K562 (cell line): ENCODE data around the gene CSPG5. TPM values are rescaled to one million over a fixed set of nuclear protein-coding genes. Genes with fewer than 3 reads are reported as not detected.

ENCODE experiments used
- ATAC-seq: fragments of 200-7000 bp; cut with Tn5 transposase; 3 replicates; pipeline ENCODE4 v1.9.1; 2020; ENCODE audit warnings: moderate library complexity
- BruUV-seq: library from RNA; stranded (reverse); fragments of 400-500 nt; replicated peaks from 2 replicates; lab custom pipeline; 2021; lab: Mats Ljungman, UMichigan
- CTCF ChIA-PET: fragments of 300-600 bp; formaldehyde crosslinking; extraction: SDS; loops from one replicate; lab custom pipeline; 2021; ENCODE audit warnings: low intra/inter-chr PET ratio; lab: Yijun Ruan, JAX
- POLR2A ChIA-PET: fragments of 300-600, 350-650 bp; sonication (Branson Sonifier 250); formaldehyde crosslinking; extraction: SDS; loops from one replicate; lab custom pipeline; 2021; ENCODE audit warnings: antibody characterized with exemption, inconsistent platforms; lab: Yijun Ruan, JAX
- DNase-seq, 4 experiments: peaks; one replicate each; pipeline versions ENCODE4 v3.0.0 to v3.0.0-alpha.2; 2011 to 2018; ENCODE audit warnings: low spot score in 3 of 4, mixed read lengths in 3 of 4; ENCODE audit errors: extremely low read depth in 1 of 4
- FAIRE-seq: peaks from 2 replicates; lab custom pipeline; 2011; peaks lifted over from hg19 to GRCh38; lab: Jason Lieb, UNC
- H2AFZ ChIP-seq: 2 replicates; pipeline ENCODE4 v1.6.0; 2011; ENCODE audit warnings: low read depth, low read length, control low read depth, inconsistent platforms
- H3K27ac ChIP-seq: fragments of 200-600 bp; 3 replicates; pipeline ENCODE4 v1.8.0; 2011; ENCODE audit warnings: low read depth, mild to moderate bottlenecking, control low read depth, inconsistent platforms, low read length, moderate library complexity, mixed read lengths; ENCODE audit errors: extremely low read depth
- H3K27me3 ChIP-seq, 2 experiments: fragments of 300-600 bp in 1 of 2; 2 replicates in 1 of 2; 3 replicates in 1 of 2; pipeline versions ENCODE4 v1.6.0 to v1.8.0; 2011; ENCODE audit warnings: inconsistent platforms in 2 of 2, low read length in 2 of 2, mild to moderate bottlenecking in 1 of 2, mixed read lengths in 1 of 2, moderate library complexity in 1 of 2; ENCODE audit not compliant: control insufficient read depth in 2 of 2, insufficient read depth in 2 of 2
- H3K36me3 ChIP-seq: fragments of 300-600 bp; 3 replicates; pipeline ENCODE4 v1.8.0; 2011; ENCODE audit warnings: mild to moderate bottlenecking, low read length, inconsistent platforms; ENCODE audit not compliant: control insufficient read depth, insufficient read depth
- H3K4me1 ChIP-seq, 2 experiments: fragments of 200-600 bp in 1 of 2; replicated peaks in 1 of 2; 2 replicates in 1 of 2; 3 replicates in 1 of 2; pipeline versions ENCODE4 v1.5.1 to v1.8.0; 2011; ENCODE audit warnings: inconsistent platforms in 2 of 2, low read length in 2 of 2, mild to moderate bottlenecking in 1 of 2, mixed read lengths in 1 of 2, moderate library complexity in 1 of 2; ENCODE audit not compliant: control insufficient read depth in 2 of 2, insufficient read depth in 2 of 2
- H3K4me2 ChIP-seq: 2 replicates; pipeline ENCODE4 v1.6.1; 2011; ENCODE audit warnings: low read length, control low read depth, inconsistent platforms, mixed read lengths; ENCODE audit not compliant: insufficient read depth
- H3K4me3 ChIP-seq: fragments of 200-600 bp; sonication (generic), shearing (Covaris generic); 2 replicates; pipeline ENCODE4 v1.5.1; 2016; ENCODE audit warnings: control low read depth, inconsistent platforms
- H3K79me2 ChIP-seq: fragments of 200-600 bp; 3 replicates; pipeline ENCODE4 v1.8.0; 2011; ENCODE audit warnings: low read length, inconsistent platforms; ENCODE audit not compliant: control insufficient read depth, insufficient read depth
- H3K9ac ChIP-seq, 2 experiments: 2 replicates each; pipeline versions ENCODE4 v1.6.0 to v1.6.1; 2011; ENCODE audit warnings: low read depth in 2 of 2, low read length in 2 of 2, control low read depth in 1 of 2, inconsistent platforms in 1 of 2, mild to moderate bottlenecking in 1 of 2, mixed read lengths in 1 of 2; ENCODE audit not compliant: insufficient read depth in 1 of 2
- H3K9me1 ChIP-seq: one replicate; pipeline ENCODE4 v1.6.0; 2011; ENCODE audit warnings: inconsistent platforms, mild to moderate bottlenecking, low read length, moderate library complexity; ENCODE audit not compliant: control insufficient read depth, insufficient read depth
- H3K9me3 ChIP-seq: replicated peaks from 2 replicates; pipeline ENCODE4 v1.5.1; 2011; ENCODE audit warnings: low read depth, low read length, inconsistent platforms; ENCODE audit not compliant: control insufficient read depth, insufficient read depth
- H4K20me1 ChIP-seq: replicated peaks from 2 replicates; pipeline ENCODE4 v1.6.1; 2011; ENCODE audit warnings: low read length, inconsistent platforms, mixed read lengths; ENCODE audit not compliant: control insufficient read depth, insufficient read depth
- ZC3H8 ChIP-seq: fragments of 450-650 bp; IDR thresholded peaks from 2 replicates; pipeline ENCODE4 v1.6.1; 2017
- WGBS: fragments of 100-300 bp; shearing (Covaris generic); methylation state at CpG from one replicate; pipeline ENCODE4 v1.1.6; 2016; ENCODE audit warnings: low coverage, mixed read lengths; ENCODE audit not compliant: insufficient coverage; ENCODE audit errors: missing lambda C conversion rate; 5-methylcytosine and 5-hydroxymethylcytosine counted together
- in situ Hi-C: fragments of 300-500 bp; cut with MboI; formaldehyde crosslinking; loops from 4 replicates; pipeline ENCODE4 v1.15.0; 2018; ENCODE audit warnings: inconsistent platforms, mixed read lengths
- intact Hi-C: fragments of 100-400 bp; cut with micrococcal nuclease; formaldehyde crosslinking; loops from 2 replicates; pipeline ENCODE4 v1.14.2; 2022
- polyA plus RNA-seq, 8 experiments: library from polyadenylated mRNA; depleted of rRNA in 4 of 8; stranded (reverse) in 5 of 8; unstranded in 3 of 8; fragments of >200 nt; fragmentation: Nextera tagmentation in 2 of 8; fragmentation: Illumina TruSeq in 1 of 8; extraction: Ambion mirVana in 2 of 8; extraction: Trizol in 1 of 8; gene quantifications; 2 replicates each; pipeline versions ENCODE4 v1.2.1 to v1.2.3, GENCODE V29; 2011 to 2014; ENCODE audit warnings: inconsistent platforms in 1 of 8, missing spikeins in 1 of 8
- total RNA-seq, 7 experiments: library from RNA; depleted of rRNA in 6 of 7; stranded (reverse); fragments of >200 nt in 6 of 7; fragmentation: Illumina TruSeq in 2 of 7; extraction: Trizol in 2 of 7; gene quantifications; 2 replicates each; pipeline versions ENCODE4 v1.2.1 to v1.2.3, GENCODE V29; 2011 to 2021; ENCODE audit warnings: low replicate concordance in 1 of 7
- TF ChIP-seq, protein P1 (sequence below), 2 experiments: fragments of 450-650 bp in 1 of 2; sonication (generic) in 1 of 2; formaldehyde crosslinking; conservative IDR thresholded peaks; 2 replicates each; pipeline versions ENCODE4 v1.4.0 to v1.8.1; 2020 to 2022; ENCODE audit warnings: mild to moderate bottlenecking in 1 of 2, missing genetic modification reagents in 1 of 2
- TF ChIP-seq, protein P2 (sequence below): sonication (generic); formaldehyde crosslinking; IDR thresholded peaks from 2 replicates; pipeline ENCODE4 v1.5.0; 2020; ENCODE audit warnings: missing genetic modification reagents

CSPG5 gene
- total and polyA plus RNA-seq, 9 of the 15 experiments (the other 6 are each of a cell fraction or from before 2014, with no cell fraction given) = 0.06 to 3.3 (median 2.4) TPM

DNA sequence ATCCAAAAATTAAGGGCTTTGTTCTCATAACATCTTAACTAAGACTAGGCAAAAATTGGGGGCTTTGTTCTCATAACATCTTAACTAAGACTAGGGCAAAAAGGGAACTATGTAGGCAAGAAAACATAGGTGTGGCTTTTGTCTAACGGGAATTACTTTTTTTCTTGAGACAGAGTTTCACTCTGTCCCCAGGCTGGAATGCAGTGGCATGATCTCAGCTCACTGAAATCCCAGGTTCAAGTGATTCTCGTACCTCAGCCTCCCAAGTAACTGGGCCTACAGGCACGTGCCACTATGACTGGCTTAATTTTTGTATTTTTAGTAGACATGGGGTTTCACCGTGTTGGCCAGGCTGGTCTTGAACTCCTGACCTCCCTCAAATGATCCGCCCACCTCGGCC is 49.8 kb upstream of the CSPG5 start (continued):
- TF ChIP-seq, protein P1, sequence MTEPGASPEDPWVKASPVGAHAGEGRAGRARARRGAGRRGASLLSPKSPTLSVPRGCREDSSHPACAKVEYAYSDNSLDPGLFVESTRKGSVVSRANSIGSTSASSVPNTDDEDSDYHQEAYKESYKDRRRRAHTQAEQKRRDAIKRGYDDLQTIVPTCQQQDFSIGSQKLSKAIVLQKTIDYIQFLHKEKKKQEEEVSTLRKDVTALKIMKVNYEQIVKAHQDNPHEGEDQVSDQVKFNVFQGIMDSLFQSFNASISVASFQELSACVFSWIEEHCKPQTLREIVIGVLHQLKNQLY (CRISPR knock-in tag; conservative IDR thresholded peaks at IDR 0.05) = no peak
- TF ChIP-seq, protein P2, sequence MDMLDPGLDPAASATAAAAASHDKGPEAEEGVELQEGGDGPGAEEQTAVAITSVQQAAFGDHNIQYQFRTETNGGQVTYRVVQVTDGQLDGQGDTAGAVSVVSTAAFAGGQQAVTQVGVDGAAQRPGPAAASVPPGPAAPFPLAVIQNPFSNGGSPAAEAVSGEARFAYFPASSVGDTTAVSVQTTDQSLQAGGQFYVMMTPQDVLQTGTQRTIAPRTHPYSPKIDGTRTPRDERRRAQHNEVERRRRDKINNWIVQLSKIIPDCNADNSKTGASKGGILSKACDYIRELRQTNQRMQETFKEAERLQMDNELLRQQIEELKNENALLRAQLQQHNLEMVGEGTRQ (CRISPR knock-in tag) = no peak

DNA sequence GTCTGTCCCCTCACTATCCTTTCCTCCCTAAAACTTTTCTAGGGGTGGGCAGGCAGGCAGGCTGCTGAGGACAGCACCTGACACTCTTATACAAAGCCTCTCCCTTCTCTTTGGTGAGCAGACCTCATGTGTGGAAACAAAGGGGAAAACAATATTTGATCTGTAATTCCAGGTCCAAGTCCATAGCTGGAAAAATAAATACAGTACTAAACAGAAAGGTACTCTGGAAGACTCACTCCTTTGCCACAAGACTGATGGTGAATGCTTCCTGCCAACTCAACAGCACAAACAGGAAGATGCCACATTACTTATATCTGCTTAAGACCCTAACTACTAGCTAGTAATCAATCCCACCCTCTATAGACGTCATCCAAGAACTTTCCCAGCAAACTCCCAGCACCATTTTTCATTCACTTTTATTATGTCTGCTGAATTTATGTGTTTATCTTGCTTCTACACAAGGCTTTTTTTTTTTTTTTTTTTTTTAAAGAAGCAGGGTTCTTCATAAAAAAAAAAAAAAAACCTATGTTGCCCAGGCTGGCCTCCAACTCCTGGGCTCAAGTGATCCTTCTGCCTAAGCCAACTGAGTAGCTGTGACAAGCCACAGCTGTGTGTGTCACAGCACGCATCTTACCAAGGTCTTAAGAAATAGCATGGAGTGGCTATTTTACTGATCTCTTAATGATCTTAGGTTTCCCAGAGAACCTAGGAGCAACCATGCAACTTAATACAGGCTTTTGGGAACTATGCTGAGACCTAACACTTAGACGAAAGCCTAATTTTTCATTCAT is 44.2 kb upstream of the CSPG5 start:
- in situ Hi-C loops (no loop called here), intact Hi-C loops (no loop called here)
- no peaks in the 10 kb centered on the region for H4K20me1 ChIP-seq
- H2AFZ ChIP-seq = no peak overlapping the region
- H3K4me1 ChIP-seq = no peaks in the 10 kb centered on the region
- FAIRE-seq = no peak
- no peaks in the 10 kb centered on the region for H3K9me3 ChIP-seq
- no peak overlapping the region for H3K9ac ChIP-seq
- no peak overlapping the region for H3K4me2 ChIP-seq
- BruUV-seq = no TSS peak
- no peak overlapping the region for H3K4me3 ChIP-seq
- no peaks in the 10 kb centered on the region for H3K79me2 ChIP-seq
- peaks cover 89% of the 10 kb centered on the region for H3K36me3 ChIP-seq
- ChIA-PET CTCF (no interaction called here), POLR2A (interaction anchor here (0.6 to 2.3 kb wide), 3 partner anchors 10 to 221 kb away, joined by 3 to 7 read pairs (median 3); no protein-coding TSS in a partner anchor)
- no peak overlapping the region for H3K27ac ChIP-seq
- ATAC-seq = no peak
- WGBS = 84% methylated on average over 3 of the region's 3 CpGs
- no peaks in the 10 kb centered on the region for H3K27me3 ChIP-seq
- TF ChIP-seq ZC3H8 = no peak
- TF ChIP-seq, all 486 proteins: peak for 0
- DNase-seq = no peak
- no peaks in the 10 kb centered on the region for H3K9me1 ChIP-seq
